HAP-1 (cell line): ENCODE data around the gene AASDHPPT.
A peak's percentile ranks its signal among the peaks of the same experiment; 100 is the strongest.

ENCODE experiments used
- DNase-seq, 2 experiments: peaks; one replicate each; pipeline ENCODE4 v3.0.0-alpha.2; 2016 to 2020; ENCODE audit warnings: low spot score in 2 of 2
- H3K27me3 ChIP-seq: fragments of 250-450 bp; sonication (Bioruptor Pico); 2 replicates; pipeline ENCODE4 v1.5.1; 2020; ENCODE audit warnings: low read depth, mild to moderate bottlenecking, moderate library complexity
- H3K36me3 ChIP-seq: fragments of 250-450 bp; sonication (Bioruptor Pico); replicated peaks from 2 replicates; pipeline ENCODE4 v1.5.1; 2020; ENCODE audit warnings: mild to moderate bottlenecking
- H3K4me1 ChIP-seq: fragments of 250-450 bp; sonication (Bioruptor Pico); 2 replicates; pipeline ENCODE4 v1.5.1; 2020; ENCODE audit warnings: mild to moderate bottlenecking
- H3K4me3 ChIP-seq: fragments of 250-450 bp; sonication (Bioruptor Pico); 2 replicates; pipeline ENCODE4 v1.5.1; 2020; ENCODE audit warnings: mild to moderate bottlenecking, moderate library complexity
- H3K9me3 ChIP-seq: fragments of 250-450 bp; sonication (Bioruptor Pico); 2 replicates; pipeline ENCODE4 v1.5.1; 2020; ENCODE audit warnings: mild to moderate bottlenecking, moderate library complexity
- in situ Hi-C: fragments of 300-500 bp; cut with MboI; formaldehyde crosslinking; loops from 3 replicates; pipeline ENCODE4 v1.14.3; 2020; ENCODE audit warnings: low sequenced_read_pairs, inconsistent platforms, mixed read lengths

The AASDHPPT gene

GRCh38 chr11:106098893-106099553, 21.6 kb downstream of the AASDHPPT start:
- Histone ChIP-seq H3K4me1 (no peaks in the 10 kb centered on the region), H3K4me3 (no peak overlapping the region), H3K27me3 (no peaks in the 10 kb centered on the region), H3K36me3 (peaks cover 47% of the 10 kb centered on the region), H3K9me3 (no peaks in the 10 kb centered on the region; the same call in 1 of the 2 replicates)
- in situ Hi-C loops, result no loop called here
- no peak for DNase-seq

GRCh38 chr11:106101370-106101769, 23.9 kb downstream of the AASDHPPT start:
- DNase-seq, result no peak
- H3K4me1 ChIP-seq, result no peaks in the 10 kb centered on the region
- in situ Hi-C loops, result no loop called here
- no peak overlapping the region for H3K4me3 ChIP-seq
- no peaks in the 10 kb centered on the region; the same call in 1 of the 2 replicates for H3K9me3 ChIP-seq
- H3K27me3 ChIP-seq, result no peaks in the 10 kb centered on the region
- H3K36me3 ChIP-seq, result peaks cover 25% of the 10 kb centered on the region

- Histone ChIP-seq H3K27me3 (no peaks in the 10 kb centered on the region), H3K4me3 (no peak overlapping the region), H3K9me3 (no peaks in the 10 kb centered on the region; the same call in 1 of the 2 replicates), H3K4me1 (no peaks in the 10 kb centered on the region), H3K36me3 (peaks cover 20% of the 10 kb centered on the region)
- no peak for DNase-seq
- in situ Hi-C loops, result no loop called here
Measured at GRCh38 chr11:106101819-106102218, 24.4 kb downstream of the AASDHPPT start.

- Histone ChIP-seq H3K36me3 (no peaks in the 10 kb centered on the region), H3K9me3 (no peaks in the 10 kb centered on the region; the same call in 1 of the 2 replicates), H3K27me3 (no peaks in the 10 kb centered on the region), H3K4me1 (no peaks in the 10 kb centered on the region), H3K4me3 (no peak overlapping the region)
- in situ Hi-C loops, result no loop called here
- DNase-seq, result no peak
Measured at GRCh38 chr11:106105986-106106385, 28.5 kb downstream of the AASDHPPT start.

- DNase-seq, result no peak
- no peaks in the 10 kb centered on the region for H3K27me3 ChIP-seq
- H3K36me3 ChIP-seq, result no peaks in the 10 kb centered on the region
- no peaks in the 10 kb centered on the region for H3K4me1 ChIP-seq
- in situ Hi-C loops, result no loop called here
- no peaks in the 10 kb centered on the region for H3K9me3 ChIP-seq
- H3K4me3 ChIP-seq, result no peak overlapping the region
Measured at GRCh38 chr11:106121570-106122320, 44.3 kb downstream of the AASDHPPT start.

GRCh38 chr11:106127604-106128003, 50.1 kb downstream of the AASDHPPT start:
- Histone ChIP-seq H3K4me3 (no peak overlapping the region), H3K36me3 (no peaks in the 10 kb centered on the region), H3K4me1 (no peaks in the 10 kb centered on the region), H3K9me3 (no peaks in the 10 kb centered on the region), H3K27me3 (no peaks in the 10 kb centered on the region; the same call in 1 of the 2 replicates)
- in situ Hi-C loops, result no loop called here
- no peak for DNase-seq

- in situ Hi-C loops, result no loop called here
Measured at GRCh38 chr11:106128740-106129139, 51.3 kb downstream of the AASDHPPT start.

GRCh38 chr11:106131998-106132397, 54.5 kb downstream of the AASDHPPT start:
- no peaks in the 10 kb centered on the region for H3K9me3 ChIP-seq
- no peaks in the 10 kb centered on the region; the same call in 1 of the 2 replicates for H3K27me3 ChIP-seq
- no peaks in the 10 kb centered on the region for H3K4me1 ChIP-seq
- no peaks in the 10 kb centered on the region for H3K36me3 ChIP-seq
- no peak overlapping the region for H3K4me3 ChIP-seq
- in situ Hi-C loops, result no loop called here
- DNase-seq, result no peak

More at GRCh38 chr11:106128740-106129139, 51.3 kb downstream of the AASDHPPT start:
- Histone ChIP-seq H3K9me3 (no peaks in the 10 kb centered on the region), H3K36me3 (no peaks in the 10 kb centered on the region), H3K27me3 (no peaks in the 10 kb centered on the region; the same call in 1 of the 2 replicates), H3K4me1 (no peaks in the 10 kb centered on the region), H3K4me3 (no peak overlapping the region)
- DNase-seq, result no peak

- no peaks in the 10 kb centered on the region for H3K36me3 ChIP-seq
- no peaks in the 10 kb centered on the region for H3K9me3 ChIP-seq
- in situ Hi-C loops, result no loop called here
- DNase-seq, result no peak
- H3K4me1 ChIP-seq, result no peaks in the 10 kb centered on the region
- H3K27me3 ChIP-seq, result no peaks in the 10 kb centered on the region; the same call in 1 of the 2 replicates
- H3K4me3 ChIP-seq, result no peak overlapping the region
Measured at GRCh38 chr11:106132582-106133354, 55.3 kb downstream of the AASDHPPT start.

- H3K27me3 ChIP-seq, result no peaks in the 10 kb centered on the region
- no peaks in the 10 kb centered on the region for H3K4me1 ChIP-seq
- peak in 1 of 2 experiments; percentile 4 for DNase-seq
- no peaks in the 10 kb centered on the region for H3K9me3 ChIP-seq
- H3K4me3 ChIP-seq, result no peak overlapping the region
- in situ Hi-C loops, result no loop called here
- H3K36me3 ChIP-seq, result no peaks in the 10 kb centered on the region
Measured at GRCh38 chr11:106133529-106133928, 56.1 kb downstream of the AASDHPPT start.

- Histone ChIP-seq H3K36me3 (no peaks in the 10 kb centered on the region), H3K27me3 (no peaks in the 10 kb centered on the region), H3K4me1 (no peaks in the 10 kb centered on the region), H3K9me3 (no peaks in the 10 kb centered on the region), H3K4me3 (no peak overlapping the region)
- in situ Hi-C loops, result no loop called here
- no peak for DNase-seq
Measured at GRCh38 chr11:106137061-106137460, 59.6 kb downstream of the AASDHPPT start.

- Histone ChIP-seq H3K36me3 (no peaks in the 10 kb centered on the region), H3K9me3 (no peaks in the 10 kb centered on the region), H3K27me3 (no peaks in the 10 kb centered on the region), H3K4me1 (no peaks in the 10 kb centered on the region), H3K4me3 (no peak overlapping the region)
- in situ Hi-C loops, result no loop called here
- DNase-seq, result no peak
Measured at GRCh38 chr11:106137758-106138157, 60.3 kb downstream of the AASDHPPT start.
